HG02623 (cell line): Measurements from ENCODE around the gene MAFG.

Source experiments
- ATAC-seq: cut with Tn5 transposase; IDR thresholded peaks from one replicate; pipeline ENCODE4 v1.9.1; 2021; ENCODE audit warnings: moderate library complexity; ENCODE audit not compliant: unreplicated experiment

MAFG gene

GRCh38 chr17:81940538-81941483 is 13.3 kb upstream of the MAFG start:
- no peak for ATAC-seq

DNA sequence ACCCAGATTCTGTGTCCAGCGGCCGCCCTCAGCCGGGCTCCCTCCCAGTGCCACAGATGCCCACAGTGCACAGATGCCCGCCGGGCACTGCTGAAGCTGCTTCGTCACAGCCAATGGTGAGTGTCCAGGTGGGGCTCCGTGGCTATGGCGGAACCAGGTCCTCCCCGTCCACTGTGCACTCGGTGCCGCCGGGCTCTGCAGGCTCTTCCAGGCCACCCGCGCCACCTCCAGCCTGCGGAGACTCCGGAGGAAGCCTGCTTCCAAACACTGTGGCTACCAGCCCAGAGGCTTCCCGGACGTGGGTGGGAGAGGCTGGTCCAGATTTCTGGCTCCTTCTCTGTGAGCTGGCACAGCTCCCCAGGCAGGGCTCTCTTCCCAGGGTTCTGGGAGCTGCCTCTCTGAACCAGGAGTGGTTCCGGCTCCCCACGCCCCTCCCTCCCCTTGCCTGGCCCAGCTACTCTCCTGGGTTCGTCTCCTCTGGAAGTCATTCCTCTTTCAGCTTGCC is 12.4 kb upstream of the MAFG start:
- no peak for ATAC-seq

GRCh38 chr17:81939218-81939617 is 11.7 kb upstream of the MAFG start:
- no peak for ATAC-seq

- no peak for ATAC-seq
Observed at GRCh38 chr17:81935709-81936084, 8.2 kb upstream of the MAFG start.

- no peak for ATAC-seq
Observed at GRCh38 chr17:81934850-81935708, 7.5 kb upstream of the MAFG start.

DNA sequence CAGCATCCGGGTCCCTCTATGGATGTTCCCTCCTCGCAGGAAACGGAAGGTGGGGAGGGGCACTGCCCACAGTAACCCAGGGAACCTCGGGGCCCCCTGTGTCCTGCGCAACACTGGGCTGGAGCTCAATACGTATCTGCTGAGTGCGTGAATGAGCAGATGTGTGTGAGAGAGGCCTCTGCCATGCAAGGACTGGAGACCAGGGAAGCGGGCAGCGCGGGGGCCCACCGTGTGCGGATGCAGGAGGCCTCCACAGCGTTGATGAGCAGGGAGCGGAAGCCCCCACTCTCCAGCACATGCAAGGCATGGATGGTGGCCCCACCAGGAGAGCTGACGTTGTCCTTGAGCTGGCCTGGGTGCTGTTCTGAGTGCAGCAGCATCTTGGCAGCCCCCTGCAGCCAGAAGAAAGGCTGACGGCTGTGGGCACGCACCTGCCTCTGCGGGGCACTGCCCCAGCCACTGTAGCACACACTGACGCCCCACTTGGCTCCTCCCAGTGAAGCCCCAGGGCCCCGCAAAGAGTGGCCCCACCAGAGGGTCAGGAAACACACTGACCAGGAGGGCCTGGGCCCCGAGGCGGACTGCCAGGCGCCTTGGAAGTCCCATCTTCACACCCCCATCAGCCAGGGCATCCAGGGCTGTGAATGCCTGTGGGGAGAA is 6.7 kb upstream of the MAFG start:
- no peak for ATAC-seq

GRCh38 chr17:81933178-81933699 is 5.7 kb upstream of the MAFG start:
- ATAC-seq = no peak

DNA sequence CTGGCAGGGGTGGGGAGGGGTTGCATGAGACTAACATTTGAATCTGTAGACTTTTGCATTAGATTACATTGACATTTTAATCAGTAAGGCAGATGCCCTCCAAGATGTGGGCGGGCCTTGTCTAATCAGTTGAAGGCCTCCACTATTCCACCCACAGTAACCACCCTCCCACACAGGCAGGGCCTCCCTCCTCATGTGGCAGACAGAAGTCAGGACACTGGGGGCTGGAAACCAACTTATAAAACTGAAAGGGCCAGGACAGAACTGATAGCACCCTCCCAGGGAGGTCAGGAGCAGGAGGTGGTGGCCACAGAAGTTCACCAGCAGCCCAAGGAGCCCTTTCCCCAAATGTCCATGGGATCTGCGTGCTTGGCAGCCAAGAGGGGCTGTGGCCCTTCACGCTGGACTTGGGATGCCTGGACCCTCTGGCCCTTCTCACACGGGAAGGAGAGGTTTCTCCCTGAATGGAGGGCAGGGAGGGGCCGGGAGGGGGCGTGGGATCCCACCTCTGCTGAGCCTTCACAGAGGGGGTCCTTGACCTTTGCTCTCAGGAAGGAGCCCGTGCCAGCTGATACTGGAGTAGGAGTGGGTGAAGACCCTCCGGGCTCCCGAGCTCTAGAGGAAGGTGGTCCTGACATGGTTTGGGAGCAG is 4.9 kb upstream of the MAFG start:
- no peak for ATAC-seq

DNA sequence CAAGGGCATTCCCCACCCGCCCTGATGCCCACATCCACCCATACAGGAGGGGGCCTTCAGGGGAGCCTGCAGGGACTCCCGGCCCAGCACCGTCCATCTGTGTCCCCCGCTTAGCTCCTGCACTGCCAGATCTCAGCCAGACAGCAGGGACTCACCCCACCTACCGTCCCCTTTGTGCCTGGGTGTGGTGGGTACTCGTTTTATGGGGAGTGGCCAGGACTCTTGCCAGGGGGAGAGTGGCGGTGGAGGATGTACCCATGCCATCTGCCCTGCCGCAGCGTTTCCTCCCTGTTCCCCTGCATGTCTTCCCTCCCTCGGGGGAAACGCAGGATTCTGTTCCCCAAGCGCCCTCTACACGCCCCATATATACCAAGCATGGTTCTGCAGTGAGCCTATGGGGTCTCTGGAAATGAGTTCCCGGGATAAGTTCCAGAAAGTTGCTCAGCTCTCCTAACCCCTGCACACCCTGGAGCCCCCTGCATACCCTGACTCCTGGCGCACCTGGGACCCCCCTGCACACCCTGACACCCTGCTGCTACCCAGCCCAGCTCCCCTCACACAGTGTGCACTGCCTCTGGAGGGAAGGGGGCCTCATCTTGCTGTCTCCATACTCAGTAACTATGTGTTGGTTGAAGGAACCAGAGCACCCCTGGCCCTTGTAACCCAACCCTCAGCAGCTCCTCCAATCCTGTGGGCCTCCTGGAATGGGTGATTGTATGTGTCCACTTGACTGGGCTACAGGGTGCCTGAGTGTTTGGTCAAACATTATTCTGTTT is 4.2 kb upstream of the MAFG start:
- no peak for ATAC-seq

DNA sequence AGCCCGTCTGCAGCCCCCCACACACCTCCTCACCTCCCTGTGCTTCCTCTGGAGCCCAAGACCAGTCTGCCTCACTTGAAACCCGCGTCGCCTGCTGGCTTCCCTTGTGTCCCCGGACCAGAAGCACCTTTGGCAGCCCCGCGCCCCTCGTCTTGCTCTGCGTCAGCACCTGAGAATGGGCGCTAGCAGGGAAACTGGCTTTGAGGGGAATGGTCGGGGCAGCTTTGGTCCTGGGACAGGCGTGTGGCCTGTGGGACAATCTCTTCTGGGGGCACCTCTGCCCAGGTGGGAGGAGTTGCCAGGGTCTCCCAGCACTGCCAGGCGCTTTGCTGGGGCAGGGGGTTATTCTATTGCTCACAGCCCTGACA is 3.6 kb upstream of the MAFG start:
- ATAC-seq = no peak

GRCh38 chr17:81930142-81931125 is 2.9 kb upstream of the MAFG start:
- no peak for ATAC-seq

DNA sequence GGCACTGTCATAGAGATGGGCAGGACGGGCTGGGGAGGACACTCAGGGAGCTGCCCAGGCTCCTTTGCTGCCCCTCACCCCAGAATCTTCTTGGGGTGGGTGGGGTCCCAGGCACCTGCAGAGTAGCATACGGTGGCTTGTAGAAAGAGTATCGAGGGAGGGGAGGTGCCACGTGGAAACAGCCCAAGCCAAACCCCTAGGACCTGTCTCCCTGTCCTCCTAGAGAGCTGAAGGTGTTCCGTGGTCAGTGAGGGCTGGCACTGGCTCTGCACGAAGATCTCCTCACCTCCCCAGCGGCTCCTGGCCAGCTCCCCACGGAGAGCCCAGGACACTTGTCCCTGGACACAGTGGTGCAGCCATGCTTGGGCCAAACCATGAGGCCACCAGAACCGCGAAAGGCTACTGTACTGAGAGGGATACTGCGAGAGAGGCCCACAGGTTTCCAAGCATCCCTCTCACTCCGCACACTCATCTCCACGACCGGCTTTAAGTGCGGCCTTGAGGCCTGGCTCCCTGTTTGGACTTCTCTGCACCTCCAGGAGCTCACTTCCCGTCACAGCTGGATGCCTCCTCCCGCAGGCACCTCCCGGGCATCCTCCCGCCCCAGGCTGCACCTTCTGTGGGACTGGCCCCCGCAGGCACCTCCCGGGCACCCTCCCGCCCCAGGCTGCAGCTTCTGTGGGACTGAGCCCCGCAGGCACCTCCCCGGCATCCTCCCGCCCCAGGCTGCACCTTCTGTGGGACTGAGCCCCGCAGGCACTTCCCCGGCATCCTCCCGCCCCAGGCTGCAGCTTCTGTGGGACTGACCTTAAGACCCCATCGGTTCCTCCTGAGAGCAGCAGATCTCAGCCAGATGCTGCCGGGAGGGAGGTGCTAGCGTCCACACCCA is 2.0 kb upstream of the MAFG start:
- no peak for ATAC-seq

- no peak for ATAC-seq
Observed at GRCh38 chr17:81928544-81929252, 1.2 kb upstream of the MAFG start.

GRCh38 chr17:81927152-81927652 is 333 bp downstream of the MAFG start:
- peak; percentile 8 for ATAC-seq

DNA sequence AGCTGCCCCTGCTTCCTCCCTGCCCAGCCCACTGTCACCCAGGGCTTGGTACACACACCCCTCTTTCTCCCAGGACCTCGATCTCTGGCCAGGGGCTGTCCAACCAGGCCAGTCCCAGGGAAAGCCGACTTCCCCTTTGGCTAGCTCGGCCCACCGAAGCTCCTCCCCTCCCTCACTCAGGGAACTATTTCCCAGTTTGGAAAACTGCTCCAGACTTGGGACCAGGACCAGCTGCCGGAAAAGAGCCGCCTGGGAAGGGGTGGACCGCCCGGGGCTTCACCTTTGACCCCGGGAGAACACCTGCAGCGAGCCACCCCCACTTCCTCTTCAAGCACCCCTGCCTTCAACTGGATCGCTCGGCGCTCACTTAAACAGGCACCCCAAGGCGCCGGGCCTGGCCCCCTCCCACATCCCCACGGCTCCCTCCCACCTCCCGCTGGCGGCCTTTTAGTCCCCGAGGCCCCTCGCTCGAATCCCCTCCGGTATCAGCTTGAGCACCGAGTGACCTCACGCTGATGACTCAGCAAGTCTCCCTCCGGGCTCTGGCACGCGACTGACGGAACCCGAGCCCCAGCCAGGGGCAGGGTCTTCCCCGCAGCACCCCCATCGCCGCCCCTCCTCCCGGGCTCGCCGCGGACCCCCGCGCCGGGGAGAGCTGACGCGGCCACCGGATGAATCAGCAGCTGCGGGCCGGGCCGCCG is 934 bp downstream of the MAFG start:
- ATAC-seq = peak; percentile 26

DNA sequence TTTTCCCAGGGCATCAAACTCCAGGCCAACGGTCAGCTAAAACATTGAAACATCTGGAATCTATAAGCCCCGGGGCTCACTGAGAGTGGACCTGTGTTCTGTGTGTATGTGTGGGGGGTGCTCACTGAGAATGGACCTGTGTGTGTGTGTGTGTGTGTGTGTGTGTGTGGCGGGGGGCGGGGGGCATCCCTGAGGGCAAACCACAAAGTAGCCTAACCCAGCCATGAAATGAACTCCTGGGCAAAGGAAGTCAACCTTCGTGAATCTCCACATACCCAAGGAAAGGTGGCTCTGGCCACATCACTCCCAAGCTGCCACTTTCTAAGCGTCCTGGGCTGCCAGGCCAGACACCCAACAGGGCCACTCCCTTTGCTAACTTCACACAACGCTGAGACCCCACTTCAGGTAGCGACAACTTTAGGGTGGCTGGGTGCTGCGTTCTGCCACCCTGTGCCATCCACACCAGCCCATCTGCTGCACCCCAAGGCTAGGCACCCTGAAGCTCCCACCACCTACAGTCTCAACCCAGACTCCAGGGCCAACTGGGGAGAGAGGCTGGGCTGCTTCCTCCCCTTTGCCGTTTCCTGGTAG is 1.6 kb downstream of the MAFG start:
- no peak for ATAC-seq
